T1000 (cell line): ENCODE data around the gene GDA.
A peak's percentile ranks its signal among the peaks of the same experiment; 100 is the strongest.
"Not testable (repeated sequence)": the region's sequence is repeated elsewhere in the genome, so short reads cannot be mapped to it uniquely, and the experiment has no call there.

Source experiments
- DNase-seq: peaks from one replicate; lab custom pipeline; 2025; ENCODE audit warnings: mixed read lengths; lab: John Stamatoyannopoulos, UW

GDA gene

DNA sequence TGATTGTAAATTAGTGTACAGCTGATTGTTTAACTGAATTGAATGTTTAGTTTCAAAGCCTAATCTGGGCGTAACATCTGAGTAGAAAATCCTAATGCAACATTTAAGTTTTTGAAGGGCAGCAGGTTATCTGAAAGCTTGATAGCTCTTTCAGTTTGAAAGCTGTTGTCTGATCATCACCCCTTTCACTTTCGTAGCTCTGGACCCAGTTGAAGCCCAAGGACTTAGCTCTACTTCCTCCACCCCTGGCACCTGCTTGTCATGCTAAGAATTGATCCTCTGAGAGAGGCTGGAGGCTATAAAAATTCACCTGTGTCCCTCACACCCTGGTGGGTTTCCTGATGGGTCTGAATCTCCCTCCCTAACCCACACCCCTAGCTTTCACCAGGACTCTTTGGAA lies 129.7 kb downstream of the GDA start:
- DNase-seq = no peak

- DNase-seq = peak; percentile 43
Observed at GRCh38 chr9:72280913-72281500, 131.8 kb downstream of the GDA start.

GRCh38 chr9:72289401-72289800 lies 140.2 kb downstream of the GDA start:
- no peak for DNase-seq

- DNase-seq = no peak
Observed at GRCh38 chr9:72290311-72290710, 141.1 kb downstream of the GDA start.

GRCh38 chr9:72291576-72291975 lies 142.3 kb downstream of the GDA start:
- DNase-seq = not testable (repeated sequence)

DNA sequence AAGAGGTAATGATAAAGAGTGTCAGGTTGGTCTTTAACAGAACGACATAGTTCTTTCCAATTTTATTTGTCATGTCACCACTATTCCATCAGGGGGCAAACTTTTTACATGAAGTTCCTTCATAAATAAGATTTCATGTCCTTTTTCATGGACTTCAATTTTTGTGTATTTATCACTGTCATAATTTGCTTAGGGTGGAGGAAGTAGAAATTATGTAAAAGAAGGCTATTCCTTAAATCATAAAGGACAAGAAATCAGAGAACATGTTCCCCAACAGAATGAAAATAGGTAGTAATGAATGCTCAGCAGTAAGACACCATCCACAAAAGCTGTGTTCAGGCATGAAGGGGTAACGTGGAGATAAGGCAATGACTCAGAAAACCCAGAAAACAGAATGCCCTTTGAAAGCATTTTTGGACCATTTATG lies 143.0 kb downstream of the GDA start:
- no peak for DNase-seq

DNA sequence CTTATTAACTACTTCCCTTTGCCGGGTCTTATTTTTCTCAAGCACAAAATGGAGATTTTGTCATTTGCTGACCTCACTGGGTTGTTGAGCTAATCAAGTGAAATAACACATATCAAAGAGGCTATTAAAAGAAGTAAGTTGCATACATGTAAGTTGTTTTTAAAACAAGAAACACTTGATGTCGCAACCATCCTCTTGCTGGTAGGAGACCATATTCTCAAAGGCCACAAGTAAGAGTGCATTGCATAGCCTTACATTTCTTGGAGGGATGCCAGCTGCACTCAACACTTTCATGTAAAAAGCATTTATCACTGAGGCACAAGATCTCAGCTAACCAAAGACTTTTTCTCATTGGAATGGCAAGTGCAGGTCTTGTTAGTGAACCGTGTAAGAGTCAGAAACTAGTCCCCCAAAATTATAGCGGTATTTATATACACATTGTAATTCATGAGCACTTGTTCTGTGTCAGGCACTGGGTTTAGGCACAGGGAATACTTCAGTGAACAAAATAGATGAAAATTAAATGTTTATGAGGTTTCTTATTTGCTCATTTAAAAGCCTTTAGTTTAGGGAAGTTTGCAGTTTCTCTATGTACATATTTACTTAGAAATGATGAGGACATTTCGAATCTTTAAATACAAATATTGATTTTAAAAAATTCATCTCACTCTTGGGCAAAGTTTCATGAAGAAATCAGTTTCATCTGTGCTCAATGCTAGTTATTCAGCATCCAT lies 143.8 kb downstream of the GDA start:
- peak; percentile 16 for DNase-seq

GRCh38 chr9:72294936-72295335 lies 145.7 kb downstream of the GDA start:
- DNase-seq = no peak

- no peak for DNase-seq
Observed at GRCh38 chr9:72297516-72297915, 148.3 kb downstream of the GDA start.

- DNase-seq = no peak
Observed at GRCh38 chr9:72299017-72299603, 149.9 kb downstream of the GDA start.

GRCh38 chr9:72300873-72301272 lies 151.6 kb downstream of the GDA start:
- no peak for DNase-seq
